Common myeloid progenitor, CD34-positive (primary cell): Measurements from ENCODE around the gene RALGPS2.
"Not testable (repeated sequence)": the region's sequence is repeated elsewhere in the genome, so short reads cannot be mapped to it uniquely, and the experiment has no call there.

Experiments used
- CTCF ChIA-PET: fragments of 350-600 bp; sonication (Branson Sonifier 250); formaldehyde crosslinking; loops from one replicate; lab custom pipeline; 2021; ENCODE audit warnings: antibody characterized with exemption; lab: Charles Lee
- POLR2A ChIA-PET: fragments of 350-600 bp; sonication (Branson Sonifier 250); formaldehyde crosslinking; loops from one replicate; lab custom pipeline; 2021; ENCODE audit warnings: antibody characterized with exemption; lab: Charles Lee
- DNase-seq, 3 donors: peaks; one replicate each; pipeline versions ENCODE4 v3.0.0 to v3.0.0-alpha.2; 2013
- H3K27ac ChIP-seq, 2 experiments: 1 replicate in 1 of 2; 2 replicates in 1 of 2; pipeline ENCODE4 v1.7.0; 2013; ENCODE audit warnings: inconsistent platforms in 2 of 2, low read length in 2 of 2, mild to moderate bottlenecking in 2 of 2, low read depth in 1 of 2, moderate library complexity in 1 of 2; ENCODE audit not compliant: severe bottlenecking in 2 of 2, insufficient read depth in 1 of 2, poor library complexity in 1 of 2
- H3K27me3 ChIP-seq, 5 experiments: replicated peaks in 2 of 5; 1 replicate in 3 of 5; 2 replicates in 2 of 5; pipeline versions ENCODE4 v1.6.1 to v1.7.0; 2013; ENCODE audit warnings: low read length in 4 of 5, mild to moderate bottlenecking in 2 of 5, moderate library complexity in 2 of 5, inconsistent platforms in 1 of 5; ENCODE audit not compliant: insufficient read depth in 5 of 5, control insufficient read depth in 4 of 5
- H3K36me3 ChIP-seq, 4 experiments: 1 replicate in 2 of 4; 2 replicates in 2 of 4; pipeline versions ENCODE4 v1.6.1 to v1.7.0; 2013; ENCODE audit warnings: low read length in 3 of 4, control low read depth in 1 of 4, mild to moderate bottlenecking in 1 of 4; ENCODE audit not compliant: control insufficient read depth in 4 of 4, insufficient read depth in 4 of 4
- H3K4me1 ChIP-seq, 4 experiments: 1 replicate in 3 of 4; 2 replicates in 1 of 4; pipeline versions ENCODE4 v1.6.1 to v1.7.1; 2013; ENCODE audit warnings: low read length in 3 of 4, mild to moderate bottlenecking in 3 of 4, control low read depth in 1 of 4, inconsistent platforms in 1 of 4, moderate library complexity in 1 of 4; ENCODE audit not compliant: control insufficient read depth in 4 of 4, insufficient read depth in 4 of 4; ENCODE audit errors: control extremely low read depth in 1 of 4
- H3K4me3 ChIP-seq, 7 experiments: 1 replicate in 4 of 7; 2 replicates in 3 of 7; pipeline versions ENCODE4 v1.5.1 to v1.7.0; 2013; ENCODE audit warnings: mild to moderate bottlenecking in 7 of 7, low read length in 6 of 7, moderate library complexity in 6 of 7, inconsistent platforms in 2 of 7, low read depth in 2 of 7, control low read depth in 1 of 7; ENCODE audit not compliant: insufficient read depth in 4 of 7, control insufficient read depth in 1 of 7; ENCODE audit errors: extremely low read depth in 1 of 7
- H3K9me3 ChIP-seq, 5 experiments: 1 replicate in 4 of 5; 2 replicates in 1 of 5; pipeline versions ENCODE4 v1.6.1 to v1.7.1; 2013; ENCODE audit warnings: low read length in 4 of 5, mild to moderate bottlenecking in 2 of 5, inconsistent platforms in 1 of 5, low read depth in 1 of 5, moderate library complexity in 1 of 5; ENCODE audit not compliant: control insufficient read depth in 4 of 5, insufficient read depth in 2 of 5; ENCODE audit errors: control extremely low read depth in 1 of 5
- WGBS: methylation state at CpG from one replicate; pipeline ENCODE4 v1.1.5; 2013; ENCODE audit not compliant: insufficient coverage; 5-methylcytosine and 5-hydroxymethylcytosine counted together

The RALGPS2 gene

DNA sequence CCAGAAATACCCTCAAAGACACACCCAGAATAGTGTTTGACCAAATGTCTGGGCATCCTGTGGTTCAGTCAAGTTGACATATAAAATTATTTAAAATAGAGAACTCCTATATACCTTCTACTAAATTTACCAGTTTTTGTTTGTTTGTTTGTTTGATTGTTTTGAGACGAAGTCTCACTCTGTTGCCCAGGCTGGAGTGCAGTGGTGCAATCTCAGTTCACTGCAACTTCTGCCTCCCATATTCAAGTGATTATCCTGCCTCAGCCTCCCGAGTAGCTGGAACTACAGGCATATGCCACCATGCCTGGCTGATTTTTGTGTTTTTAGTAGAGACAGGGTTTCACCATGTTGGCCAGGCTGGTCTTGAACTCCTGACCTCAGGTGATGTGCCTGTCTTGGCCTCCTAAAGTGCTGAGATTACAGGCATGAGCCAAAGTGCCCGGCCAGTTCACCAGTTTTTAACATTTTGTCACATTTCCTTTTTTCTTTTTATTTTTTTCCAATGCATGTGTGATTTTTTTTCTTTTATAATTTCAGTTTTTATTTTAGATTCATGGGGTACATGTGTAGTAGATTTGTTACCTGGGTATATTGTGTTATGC lies 29.7 kb downstream of the RALGPS2 start:
- H3K27me3 ChIP-seq, H3K27ac ChIP-seq, POLR2A ChIA-PET, H3K36me3 ChIP-seq, H3K4me1 ChIP-seq, H3K4me3 ChIP-seq, DNase-seq: not testable (repeated sequence)
- WGBS: 90% methylated on average over 2 of the region's 3 CpGs
- CTCF ChIA-PET: interaction anchor here (1.4 to 2.5 kb wide), 2 partner anchors 16 to 213 kb away, joined by 3 to 20 read pairs; no protein-coding TSS in a partner anchor
- peaks cover 3 to 20% (median 4%) of the 10 kb centered on the region in 5 experiments for H3K9me3 ChIP-seq

DNA sequence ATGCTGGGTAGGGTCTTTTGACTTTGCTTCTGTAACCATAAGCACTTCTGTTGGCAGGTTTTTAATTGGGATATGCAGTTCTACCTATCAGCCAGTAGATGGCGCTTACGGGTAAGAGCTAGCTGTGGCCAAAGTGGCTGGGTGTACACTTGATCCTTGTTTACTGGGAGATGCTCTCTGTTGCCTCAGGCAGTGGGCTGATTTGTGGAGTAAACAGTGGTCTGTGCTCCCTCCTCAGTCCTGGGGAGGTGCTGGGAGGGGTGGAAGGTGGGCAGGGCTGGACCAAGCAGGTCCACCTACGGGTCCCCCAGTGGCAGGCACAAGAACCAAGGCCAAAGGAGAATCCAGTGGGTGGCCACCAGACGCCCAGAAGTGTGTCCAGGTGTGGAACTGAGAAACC lies 43.4 kb downstream of the RALGPS2 start:
- POLR2A ChIA-PET: no interaction called here
- Histone ChIP-seq H3K27ac (no peak overlapping the region), H3K4me1 (no peaks in the 10 kb centered on the region), H3K9me3 (peaks cover 0 to 48% (median 39%) of the 10 kb centered on the region in 5 experiments), H3K36me3 (peaks cover 0 to 15% (median 2%) of the 10 kb centered on the region in 4 experiments), H3K4me3 (no peak overlapping the region), H3K27me3 (no peaks in the 10 kb centered on the region)
- CTCF ChIA-PET: no interaction called here
- peak; percentile 8 to 37 (median 34) for DNase-seq
- WGBS: 83% methylated on average over 2 of the region's 4 CpGs

DNA sequence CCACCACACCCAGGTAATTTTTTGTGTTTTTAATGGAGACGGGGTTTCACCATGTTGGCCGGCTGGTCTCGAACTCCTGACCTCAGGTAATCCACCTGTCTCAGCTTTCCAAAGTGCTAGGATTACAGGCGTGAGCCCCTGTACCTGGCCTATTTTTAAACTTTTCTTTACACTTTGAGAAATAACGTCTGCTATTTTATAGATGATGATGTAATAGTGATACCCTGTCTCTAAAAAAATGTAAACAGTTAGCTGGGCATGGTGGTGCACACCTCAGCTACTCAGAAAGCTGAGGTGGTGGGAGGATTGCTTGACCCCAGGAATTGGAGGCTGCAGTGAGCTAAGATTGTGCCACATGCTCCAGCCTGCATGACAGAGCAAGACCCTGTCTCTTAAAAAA lies 47.9 kb downstream of the RALGPS2 start:
- DNase-seq: no peak
- CTCF ChIA-PET: interaction anchor here (1.0 to 4.8 kb wide), 2 partner anchors 16 to 232 kb away, joined by 4 to 46 read pairs; no protein-coding TSS in a partner anchor
- Histone ChIP-seq H3K27me3 (no peaks in the 10 kb centered on the region), H3K9me3 (peaks cover 0 to 18% (median 16%) of the 10 kb centered on the region in 5 experiments), H3K4me1 (no peaks in the 10 kb centered on the region), H3K36me3 (peaks cover 0 to 10% (median 2%) of the 10 kb centered on the region in 4 experiments), H3K4me3 (no peak overlapping the region), H3K27ac (no peak overlapping the region)
- POLR2A ChIA-PET: no interaction called here
- WGBS: 100% methylated on average over 3 of the region's 5 CpGs

DNA sequence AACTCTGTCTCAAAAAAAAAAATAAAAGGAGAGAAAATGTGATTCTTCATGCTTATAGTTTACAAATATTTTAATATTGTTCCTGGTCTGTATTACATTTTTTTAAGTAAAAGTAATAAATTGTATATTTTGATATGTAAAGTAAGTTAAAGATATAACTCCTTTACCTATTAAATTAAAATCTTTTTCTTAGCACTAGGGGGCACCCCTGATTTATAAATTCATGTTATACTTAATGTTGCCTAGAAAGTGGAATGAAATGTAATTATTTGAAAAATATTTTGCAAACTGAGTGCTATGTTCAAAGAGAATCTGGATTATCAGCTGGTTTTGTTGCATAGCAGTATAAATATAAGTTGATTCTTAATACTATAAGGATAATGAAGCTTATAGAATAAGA lies 49.2 kb downstream of the RALGPS2 start:
- Histone ChIP-seq H3K27ac (no peak overlapping the region), H3K36me3 (peaks cover 0 to 4% (median 2%) of the 10 kb centered on the region in 4 experiments), H3K9me3 (peaks cover 0 to 9% (median 5%) of the 10 kb centered on the region in 5 experiments), H3K27me3 (no peaks in the 10 kb centered on the region), H3K4me3 (no peak overlapping the region), H3K4me1 (no peaks in the 10 kb centered on the region)
- CTCF ChIA-PET: interaction anchor here (1.2 to 4.8 kb wide), 3 partner anchors 21 to 234 kb away, joined by 4 to 46 read pairs (median 7); no protein-coding TSS in a partner anchor
- peak; percentile 23 to 62 (median 57) for DNase-seq
- POLR2A ChIA-PET: no interaction called here

DNA sequence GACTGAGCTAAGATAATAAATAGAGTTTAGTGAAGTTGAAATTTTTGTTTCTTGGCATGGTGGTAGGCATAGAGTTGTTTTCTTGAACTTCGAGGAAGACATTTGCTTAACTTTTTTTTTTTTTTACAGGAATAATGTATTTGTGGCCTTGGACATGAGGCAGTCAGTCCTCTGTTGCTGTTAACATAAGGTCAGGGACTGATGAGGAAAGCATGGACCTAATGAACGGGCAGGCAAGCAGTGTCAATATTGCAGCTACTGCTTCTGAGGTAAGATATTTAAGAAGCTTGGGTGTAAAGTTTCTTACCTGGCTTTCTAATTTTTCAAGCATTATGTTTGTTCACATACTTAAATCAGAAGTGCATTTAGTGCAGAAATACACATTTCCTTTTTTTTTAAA lies 51.5 kb downstream of the RALGPS2 start:
- POLR2A ChIA-PET: no interaction called here
- Histone ChIP-seq H3K27ac (no peak overlapping the region), H3K9me3 (no peaks in the 10 kb centered on the region), H3K4me1 (no peaks in the 10 kb centered on the region), H3K4me3 (no peak overlapping the region), H3K36me3 (peaks cover 0 to 4% (median 2%) of the 10 kb centered on the region in 4 experiments), H3K27me3 (no peaks in the 10 kb centered on the region)
- CTCF ChIA-PET: interaction anchor here (0.8 to 4.8 kb wide), 3 partner anchors 228 to 306 kb away, joined by 3 to 46 read pairs (median 4); no protein-coding TSS in a partner anchor
- no peak for DNase-seq
- 80% methylated on average over 1 of the region's 2 CpGs for WGBS

DNA sequence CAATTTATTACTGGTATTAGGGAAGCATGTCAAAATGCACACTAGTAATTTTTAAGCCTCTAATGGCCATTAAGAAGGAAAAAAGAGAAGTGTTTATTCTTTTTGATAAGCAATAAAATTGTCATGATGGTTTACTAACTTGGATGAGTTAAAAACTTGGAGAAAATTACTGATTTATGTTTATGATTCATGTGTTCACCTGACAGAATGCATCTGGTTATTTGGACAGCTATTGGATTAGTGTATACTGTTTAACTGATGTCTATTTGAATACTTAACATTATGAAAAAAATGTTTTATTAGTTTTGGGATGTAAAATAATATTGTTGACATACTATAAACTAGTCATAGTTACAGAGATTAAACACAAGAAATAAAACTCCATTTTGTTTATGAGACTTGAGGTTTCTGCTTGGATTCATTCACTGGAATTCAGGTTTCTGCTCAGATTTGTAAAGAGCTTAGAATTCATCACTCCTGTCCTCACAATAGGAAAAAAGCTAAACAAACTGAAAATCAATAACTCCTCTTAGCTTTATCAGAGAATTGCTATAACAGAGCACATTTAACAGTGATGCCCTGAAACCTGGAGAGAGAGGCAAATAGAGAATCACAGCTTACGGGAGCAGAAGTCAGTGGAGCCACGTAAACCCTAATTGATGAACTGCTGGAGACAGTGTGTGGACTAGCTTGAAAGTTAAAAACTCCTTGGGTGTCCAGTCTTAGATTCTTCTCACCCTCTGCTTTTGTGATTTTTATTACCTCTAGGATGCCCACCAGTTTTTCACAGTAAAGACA lies 56.7 kb downstream of the RALGPS2 start:
- H3K4me1 ChIP-seq: no peaks in the 10 kb centered on the region
- ChIA-PET POLR2A (no interaction called here), CTCF (no interaction called here)
- H3K27me3 ChIP-seq: no peaks in the 10 kb centered on the region
- H3K4me3 ChIP-seq: no peak overlapping the region
- H3K9me3 ChIP-seq: no peaks in the 10 kb centered on the region
- H3K27ac ChIP-seq: no peak overlapping the region
- 90% methylated on average over 2 of the region's 2 CpGs for WGBS
- no peak for DNase-seq
- peaks cover 0 to 6% (median 3%) of the 10 kb centered on the region in 4 experiments for H3K36me3 ChIP-seq

DNA sequence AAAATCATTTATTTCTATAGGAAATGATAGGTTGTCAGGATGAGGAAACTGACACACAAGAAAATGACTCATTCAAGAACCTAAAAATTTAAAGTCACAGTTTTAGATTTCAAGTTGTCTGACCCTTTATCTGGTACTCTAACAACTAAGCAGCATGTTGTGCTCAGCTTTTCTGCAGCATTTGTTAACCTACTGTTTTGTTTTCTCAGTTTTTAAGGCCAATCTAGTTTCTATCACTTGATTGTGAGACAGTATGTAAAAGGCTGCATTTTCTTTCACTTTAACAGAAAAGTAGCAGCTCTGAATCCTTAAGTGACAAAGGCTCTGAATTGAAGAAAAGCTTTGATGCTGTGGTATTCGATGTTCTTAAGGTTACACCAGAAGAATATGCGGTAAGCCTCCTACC lies 59.1 kb downstream of the RALGPS2 start:
- no peaks in the 10 kb centered on the region for H3K27me3 ChIP-seq
- H3K9me3 ChIP-seq: no peaks in the 10 kb centered on the region
- H3K4me3 ChIP-seq: no peak overlapping the region
- peaks cover 0 to 13% (median 3%) of the 10 kb centered on the region in 4 experiments for H3K36me3 ChIP-seq
- H3K4me1 ChIP-seq: no peaks in the 10 kb centered on the region
- no peak for DNase-seq
- ChIA-PET POLR2A (no interaction called here), CTCF (interaction anchor here (0.6 to 1.4 kb wide), 2 partner anchors 31 to 150 kb away, joined by 3 to 4 read pairs; no protein-coding TSS in a partner anchor)
- 100% methylated on average over 2 of the region's 2 CpGs for WGBS
- no peak overlapping the region for H3K27ac ChIP-seq
